Uterus (tissue), 2 donors: ENCODE measurements around the gene NDUFA12.

Source experiments
- CTCF ChIP-seq, 4 experiments: fragments of 200-600 bp in 2 of 4; fragments of 450-650 bp in 2 of 4; sonication (generic) in 2 of 4; IDR thresholded peaks; one replicate each; pipeline ENCODE4 v1.5.1; 2016 to 2019; ENCODE audit warnings: antibody characterized with exemption in 4 of 4, mild to moderate bottlenecking in 2 of 4, moderate library complexity in 1 of 4
- POLR2A ChIP-seq, 2 donors: fragments of 450-650 bp; IDR thresholded peaks; one replicate each; pipeline ENCODE4 v1.6.1; 2016; ENCODE audit warnings: antibody characterized with exemption in 2 of 2, mild to moderate bottlenecking in 1 of 2, moderate library complexity in 1 of 2

- TF ChIP-seq CTCF (IDR thresholded peaks at IDR 0.05), result no peak
- no peak for TF ChIP-seq POLR2A (IDR thresholded peaks at IDR 0.05)
These were observed 73.3 kb downstream of the NDUFA12 start for GRCh38 chr12:94930216-94930654.
